Left lung (tissue), 10 donors: ENCODE measurements around the gene ERVFRD-1. TPM values are rescaled to one million over a fixed set of nuclear protein-coding genes. Genes with fewer than 3 reads are reported as not detected.

ENCODE experiments used
- ATAC-seq: fragments of 200-7000 bp; cut with Tn5 transposase; one replicate; pipeline ENCODE4 v1.9.1; 2020; ENCODE audit warnings: moderate library complexity
- DNase-seq, 4 donors: peaks; one replicate each; pipeline ENCODE4 v3.0.0-alpha.2; 2013 to 2020
- H3K27ac ChIP-seq, 2 donors: fragments of 200-600 bp; sonication (generic) in 1 of 2; one replicate each; pipeline versions ENCODE4 v1.5.0 to v1.8.0; 2020 to 2021
- H3K27me3 ChIP-seq, 2 donors: fragments of 200-600 bp; sonication (generic) in 1 of 2; one replicate each; pipeline versions ENCODE4 v1.5.0 to v1.8.0; 2020 to 2021
- H3K36me3 ChIP-seq, 2 donors: fragments of 200-600 bp; sonication (generic) in 1 of 2; one replicate each; pipeline versions ENCODE4 v1.5.0 to v1.8.0; 2020 to 2021
- H3K4me1 ChIP-seq, 2 donors: fragments of 200-600 bp; one replicate each; pipeline ENCODE4 v1.8.0; 2021
- H3K4me3 ChIP-seq, 2 donors: fragments of 200-600 bp; sonication (generic) in 1 of 2; one replicate each; pipeline versions ENCODE4 v1.5.0 to v1.8.0; 2020 to 2021; ENCODE audit warnings: mild to moderate bottlenecking in 1 of 2
- H3K9me3 ChIP-seq, 2 donors: fragments of 200-600 bp; sonication (generic) in 1 of 2; one replicate each; pipeline versions ENCODE4 v1.5.0 to v1.8.0; 2020 to 2021
- CTCF ChIP-seq, 2 donors: fragments of 200-600 bp; sonication (generic) in 1 of 2; IDR thresholded peaks; one replicate each; pipeline versions ENCODE4 v1.5.0 to v1.8.0; 2021; ENCODE audit warnings: antibody characterized with exemption in 2 of 2
- intact Hi-C, 2 donors: fragments of 100-400 bp; cut with DNase I; formaldehyde crosslinking; loops; one replicate each; pipeline versions ENCODE4 v1.11.2 to v1.14.2; 2022
- polyA plus RNA-seq, 6 donors: library from polyadenylated mRNA; unstranded; fragments of 120-200 nt; gene quantifications; one replicate each; pipeline ENCODE4 v1.2.1, GENCODE V29; 2013; ENCODE audit not compliant: insufficient read length in 6 of 6
- total RNA-seq, 2 donors: library from RNA; stranded (reverse); fragmentation: NEBNext Ultra II Directional; extraction: Animal tissue kit (Norgen Biotek cat#: 25700); gene quantifications; one replicate each; pipeline ENCODE4 v1.2.1, GENCODE V29; 2021
- donor health status: DM: no; HTN: yes; CAD: no.
- donor health status: DM: no; HTN: no; CAD: no.

ERVFRD-1 gene
- total and polyA plus RNA-seq, 8 donors: 0.09 to 0.18 (median 0.13) TPM; not detected in 1

GRCh38 chr6:11151488-11151887 lies 40.0 kb upstream of the ERVFRD-1 start:
- Histone ChIP-seq H3K4me1 (no peaks in the 10 kb centered on the region), H3K36me3 (no peaks in the 10 kb centered on the region), H3K4me3 (no peak overlapping the region), H3K27me3 (no peaks in the 10 kb centered on the region), H3K9me3 (no peaks in the 10 kb centered on the region), H3K27ac (no peak overlapping the region)
- TF ChIP-seq CTCF (IDR thresholded peaks at IDR 0.05): no peak
- DNase-seq: no peak
- intact Hi-C loops: no loop called here
- ATAC-seq: no peak

- intact Hi-C loops: loop anchor here in 1 of 2 donors (10.0 kb wide), 1 partner anchor 425 kb away; no protein-coding TSS in a partner anchor
- no peak for ATAC-seq
- no peak for TF ChIP-seq CTCF (IDR thresholded peaks at IDR 0.05)
- DNase-seq: no peak
- Histone ChIP-seq H3K27ac (no peak overlapping the region), H3K9me3 (no peaks in the 10 kb centered on the region), H3K4me1 (peaks cover 0 to under 1% of the 10 kb centered on the region in 2 donors), H3K27me3 (no peaks in the 10 kb centered on the region), H3K36me3 (no peaks in the 10 kb centered on the region), H3K4me3 (no peak overlapping the region)
These were observed 38.0 kb upstream of the ERVFRD-1 start for GRCh38 chr6:11149551-11149950.

- Histone ChIP-seq H3K4me1 (peaks cover 8 to 21% of the 10 kb centered on the region in 2 donors), H3K9me3 (no peaks in the 10 kb centered on the region), H3K27me3 (no peaks in the 10 kb centered on the region), H3K36me3 (no peaks in the 10 kb centered on the region), H3K27ac (no peak overlapping the region), H3K4me3 (no peak overlapping the region)
- intact Hi-C loops: loop anchor here in 1 of 2 donors (10.0 kb wide), 1 partner anchor 429 kb away; no protein-coding TSS in a partner anchor
- ATAC-seq (no peak), DNase-seq (no peak)
- TF ChIP-seq CTCF (IDR thresholded peaks at IDR 0.05): no peak
These were observed 34.7 kb upstream of the ERVFRD-1 start for GRCh38 chr6:11146117-11146826.

- peak; percentile 96 for ATAC-seq
These were observed 32.9 kb upstream of the ERVFRD-1 start for GRCh38 chr6:11144393-11144851.

More at GRCh38 chr6:11144393-11144851, 32.9 kb upstream of the ERVFRD-1 start:
- Histone ChIP-seq H3K4me3 (no peak overlapping the region), H3K27ac (no peak overlapping the region), H3K4me1 (peaks cover 8 to 21% of the 10 kb centered on the region in 2 donors), H3K36me3 (no peaks in the 10 kb centered on the region), H3K27me3 (no peaks in the 10 kb centered on the region), H3K9me3 (no peaks in the 10 kb centered on the region)
- peak; percentile 65 to 85 (median 80) for DNase-seq
- TF ChIP-seq CTCF (IDR thresholded peaks at IDR 0.05): peak; percentile 85 to 92
- intact Hi-C loops: loop anchor here in 1 of 2 donors (2.0 to 10.0 kb wide), 2 partner anchors 352 to 430 kb away; no protein-coding TSS in a partner anchor
